Mesothelial cell of epicardium (in vitro differentiated cells): Measurements from ENCODE around the gene ANKRD40. TPM values are rescaled to one million over a fixed set of nuclear protein-coding genes. Genes with fewer than 3 reads are reported as not detected.

Experiments used
- DNase-seq, 2 experiments: peaks; one replicate each; pipeline ENCODE4 v3.0.0; 2021; ENCODE audit warnings: low spot score in 2 of 2; ENCODE audit not compliant: unreplicated experiment in 2 of 2
- H3K27ac Mint-ChIP-seq: 2 replicates; pipeline ENCODE4 v1.8.0; 2021; ENCODE audit warnings: mixed read lengths
- H3K27me3 Mint-ChIP-seq: 2 replicates; pipeline ENCODE4 v1.8.0; 2021; ENCODE audit warnings: low read depth, mixed read lengths
- H3K36me3 Mint-ChIP-seq: 2 replicates; pipeline ENCODE4 v1.8.0; 2021; ENCODE audit warnings: mixed read lengths
- H3K4me1 Mint-ChIP-seq: 2 replicates; pipeline ENCODE4 v1.8.0; 2021; ENCODE audit warnings: mixed read lengths
- H3K4me3 Mint-ChIP-seq: 2 replicates; pipeline ENCODE4 v1.8.0; 2021; ENCODE audit warnings: mild to moderate bottlenecking, moderate library complexity, mixed read lengths
- H3K9me3 Mint-ChIP-seq: 2 replicates; pipeline ENCODE4 v1.8.0; 2021; ENCODE audit warnings: mixed read lengths
- CTCF ChIP-seq: fragments of 200-600 bp; sonication (generic); IDR thresholded peaks from one replicate; pipeline ENCODE4 v1.5.0; 2021; ENCODE audit warnings: antibody characterized with exemption; ENCODE audit not compliant: unreplicated experiment
- total RNA-seq: library from RNA; stranded (reverse); gene quantifications from 3 replicates; pipeline ENCODE4 v1.2.1, GENCODE V29; 2021

The ANKRD40 gene
- 35.9 to 38.8 TPM (median 37.6 TPM) in 3 replicates for total RNA-seq

- Mint-ChIP-seq H3K36me3 (peaks cover 10% of the 10 kb centered on the region), H3K27ac (peak within 1 kb of the TSS; percentile 98), H3K4me3 (peak within 1 kb of the TSS; percentile 91), H3K4me1 (peaks cover 31% of the 10 kb centered on the region), H3K9me3 (no peaks in the 10 kb centered on the region), H3K27me3 (no peaks in the 10 kb centered on the region)
- peak; percentile 51 to 83 for DNase-seq
- TF ChIP-seq CTCF: no peak
These were observed at the start of gene ANKRD40 for GRCh38 chr17:50707289-50708049. ANKRD40 (minus strand) TSS chr17:50707914; CDS start chr17:50707654, 260 bp downstream.

GRCh38 chr17:50754521-50754920, 46.8 kb upstream of the ANKRD40 start:
- no peaks in the 10 kb centered on the region for H3K4me1 Mint-ChIP-seq
- H3K27me3 Mint-ChIP-seq: no peaks in the 10 kb centered on the region
- DNase-seq: no peak
- H3K9me3 Mint-ChIP-seq: no peaks in the 10 kb centered on the region
- no peak overlapping the region for H3K4me3 Mint-ChIP-seq
- peaks cover 26% of the 10 kb centered on the region for H3K36me3 Mint-ChIP-seq
- TF ChIP-seq CTCF: no peak
- H3K27ac Mint-ChIP-seq: no peak overlapping the region

- Mint-ChIP-seq H3K27ac (peak overlapping the region; percentile 39), H3K4me3 (no peak overlapping the region), H3K9me3 (no peaks in the 10 kb centered on the region), H3K36me3 (peaks cover 56% of the 10 kb centered on the region), H3K4me1 (no peaks in the 10 kb centered on the region), H3K27me3 (no peaks in the 10 kb centered on the region)
- no peak for TF ChIP-seq CTCF
- no peak for DNase-seq
These were observed 41.5 kb upstream of the ANKRD40 start for GRCh38 chr17:50749245-50749644.

- H3K4me3 Mint-ChIP-seq: no peak overlapping the region
- no peak for DNase-seq
- no peaks in the 10 kb centered on the region for H3K4me1 Mint-ChIP-seq
- H3K27me3 Mint-ChIP-seq: no peaks in the 10 kb centered on the region
- no peak overlapping the region for H3K27ac Mint-ChIP-seq
- no peak for TF ChIP-seq CTCF
- no peaks in the 10 kb centered on the region for H3K9me3 Mint-ChIP-seq
- H3K36me3 Mint-ChIP-seq: peaks cover 66% of the 10 kb centered on the region
These were observed 37.9 kb upstream of the ANKRD40 start for GRCh38 chr17:50745631-50746030.

- H3K4me1 Mint-ChIP-seq: no peaks in the 10 kb centered on the region
- no peaks in the 10 kb centered on the region for H3K9me3 Mint-ChIP-seq
- peaks cover 42% of the 10 kb centered on the region for H3K36me3 Mint-ChIP-seq
- no peak for DNase-seq
- no peaks in the 10 kb centered on the region for H3K27me3 Mint-ChIP-seq
- no peak for TF ChIP-seq CTCF
- no peak overlapping the region for H3K4me3 Mint-ChIP-seq
- H3K27ac Mint-ChIP-seq: no peak overlapping the region
These were observed 31.4 kb upstream of the ANKRD40 start for GRCh38 chr17:50739098-50739497.
